Smooth muscle cell of bladder (primary cell): ENCODE data around the gene GRAMD4. TPM values are rescaled to one million over a fixed set of nuclear protein-coding genes. Genes with fewer than 3 reads are reported as not detected.

Experiments
- total RNA-seq: library from RNA; depleted of rRNA; stranded (reverse); fragments of >200 nt; gene quantifications from 2 replicates; pipeline ENCODE4 v1.2.3, GENCODE V29; 2014

Gene GRAMD4, protein sequence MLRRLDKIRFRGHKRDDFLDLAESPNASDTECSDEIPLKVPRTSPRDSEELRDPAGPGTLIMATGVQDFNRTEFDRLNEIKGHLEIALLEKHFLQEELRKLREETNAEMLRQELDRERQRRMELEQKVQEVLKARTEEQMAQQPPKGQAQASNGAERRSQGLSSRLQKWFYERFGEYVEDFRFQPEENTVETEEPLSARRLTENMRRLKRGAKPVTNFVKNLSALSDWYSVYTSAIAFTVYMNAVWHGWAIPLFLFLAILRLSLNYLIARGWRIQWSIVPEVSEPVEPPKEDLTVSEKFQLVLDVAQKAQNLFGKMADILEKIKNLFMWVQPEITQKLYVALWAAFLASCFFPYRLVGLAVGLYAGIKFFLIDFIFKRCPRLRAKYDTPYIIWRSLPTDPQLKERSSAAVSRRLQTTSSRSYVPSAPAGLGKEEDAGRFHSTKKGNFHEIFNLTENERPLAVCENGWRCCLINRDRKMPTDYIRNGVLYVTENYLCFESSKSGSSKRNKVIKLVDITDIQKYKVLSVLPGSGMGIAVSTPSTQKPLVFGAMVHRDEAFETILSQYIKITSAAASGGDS
- 31.6 and 60.1 TPM in 2 replicates for total RNA-seq

GRCh38 chr22:46619830-46620501 is at the start of gene GRAMD4:
GRAMD4 (plus strand) TSS chr22:46620386; CDS start chr22:46626800, 6,414 bp downstream.

Other genes starting within 250 kb of the GRAMD4 start
- 0.14 and 0.65 TPM in 2 replicates for gene CELSR1, start 82.8 kb upstream of the GRAMD4 start, total RNA-seq
- 31.9 and 52.9 TPM in 2 replicates for gene CERK, start 117.9 kb downstream of the GRAMD4 start, total RNA-seq
- gene TBC1D22A, start 142.3 kb downstream of the GRAMD4 start, total RNA-seq = 9.4 and 14.8 TPM in 2 replicates